ENCODE data around the gene TGFBR2.

TGFBR2 gene

DNA sequence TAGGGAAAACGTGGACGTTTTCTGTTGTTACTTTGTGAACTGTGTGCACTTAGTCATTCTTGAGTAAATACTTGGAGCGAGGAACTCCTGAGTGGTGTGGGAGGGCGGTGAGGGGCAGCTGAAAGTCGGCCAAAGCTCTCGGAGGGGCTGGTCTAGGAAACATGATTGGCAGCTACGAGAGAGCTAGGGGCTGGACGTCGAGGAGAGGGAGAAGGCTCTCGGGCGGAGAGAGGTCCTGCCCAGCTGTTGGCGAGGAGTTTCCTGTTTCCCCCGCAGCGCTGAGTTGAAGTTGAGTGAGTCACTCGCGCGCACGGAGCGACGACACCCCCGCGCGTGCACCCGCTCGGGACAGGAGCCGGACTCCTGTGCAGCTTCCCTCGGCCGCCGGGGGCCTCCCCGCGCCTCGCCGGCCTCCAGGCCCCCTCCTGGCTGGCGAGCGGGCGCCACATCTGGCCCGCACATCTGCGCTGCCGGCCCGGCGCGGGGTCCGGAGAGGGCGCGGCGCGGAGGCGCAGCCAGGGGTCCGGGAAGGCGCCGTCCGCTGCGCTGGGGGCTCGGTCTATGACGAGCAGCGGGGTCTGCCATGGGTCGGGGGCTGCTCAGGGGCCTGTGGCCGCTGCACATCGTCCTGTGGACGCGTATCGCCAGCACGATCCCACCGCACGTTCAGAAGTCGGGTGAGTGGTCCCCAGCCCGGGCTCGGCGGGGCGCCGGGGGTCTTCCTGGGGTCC is at the start of gene TGFBR2:
TSS of gene TGFBR2 (plus strand) at position 301 of the 731 bp plus-strand sequence. CDS start at position 584, 283 bp downstream.
- peak; percentile 99 for DNase-seq

DNA sequence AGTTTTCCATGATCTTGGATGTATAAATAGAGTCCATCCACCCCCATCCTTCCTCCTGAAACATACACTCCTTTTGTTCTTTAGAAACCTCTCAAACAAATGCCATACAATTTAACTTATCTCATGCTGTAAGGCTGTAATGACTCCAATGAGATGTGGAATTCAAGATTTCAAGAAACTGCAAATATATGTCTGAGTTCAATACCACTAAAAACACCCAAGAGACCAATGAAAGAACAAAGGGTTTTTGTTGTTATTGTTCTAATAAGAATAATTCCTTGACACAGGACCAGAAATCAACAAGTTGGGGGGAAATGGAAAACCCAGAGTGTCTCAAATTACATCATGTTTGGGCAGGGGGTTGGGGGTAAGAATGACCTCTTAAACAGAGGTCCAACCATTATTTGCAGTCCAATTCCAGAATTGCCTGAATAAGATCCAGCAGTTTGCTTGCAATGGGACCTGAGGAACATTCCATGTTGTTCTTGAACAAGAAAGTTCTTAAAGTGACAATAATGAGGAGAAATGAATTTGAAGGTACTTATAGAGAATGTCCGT is 48.6 kb upstream of the TGFBR2 start:
- DNase-seq, result no peak

DNA sequence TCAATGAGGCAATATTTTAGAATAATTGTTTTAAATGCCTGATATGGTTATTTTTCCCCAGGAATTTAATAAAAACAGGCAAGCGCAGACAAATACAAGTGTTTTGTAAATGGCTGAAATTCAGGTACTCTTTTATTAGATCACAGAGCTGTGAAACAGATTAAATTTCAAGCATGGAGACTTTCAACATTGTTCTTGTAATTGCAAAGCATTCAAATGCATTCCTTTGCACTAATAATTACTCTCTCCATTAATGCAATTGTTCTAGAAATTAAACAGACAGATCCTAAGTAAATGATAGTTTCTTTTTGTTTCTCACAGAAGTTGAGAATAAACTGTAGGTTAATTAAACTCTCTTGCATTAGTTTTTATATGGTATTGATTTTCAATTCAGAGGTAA is 42.4 kb upstream of the TGFBR2 start:
- DNase-seq, result no peak

DNA sequence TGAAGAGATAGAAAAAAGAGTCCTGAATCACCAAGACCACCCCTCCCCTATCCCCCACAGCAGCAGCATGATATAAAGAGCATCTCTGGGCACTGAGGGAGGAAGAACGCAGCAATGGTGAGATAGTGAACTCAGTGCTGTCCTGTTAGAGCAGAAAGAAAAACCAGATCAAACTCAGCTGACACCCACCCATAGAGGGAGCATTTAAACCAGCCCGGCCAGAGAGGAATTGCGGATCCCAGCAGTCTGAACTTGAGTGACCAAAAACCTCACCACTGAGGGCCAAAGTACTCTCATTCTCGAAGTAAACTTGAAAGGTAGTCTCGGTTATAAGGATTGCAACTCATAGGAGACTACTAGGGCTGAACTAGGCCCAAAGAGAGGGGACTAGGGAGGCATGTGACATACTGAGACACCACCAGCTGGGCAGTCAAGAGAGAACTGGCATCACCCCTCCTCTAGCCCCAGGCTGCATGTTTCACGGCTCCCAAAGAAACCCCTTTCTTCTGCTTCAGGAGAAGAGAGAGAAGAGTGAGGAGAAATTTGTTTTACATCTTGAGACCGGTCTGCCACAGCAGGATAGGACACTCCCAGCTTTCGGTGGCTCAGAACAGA is 39.2 kb upstream of the TGFBR2 start:
- peak; percentile 66 for DNase-seq

DNA sequence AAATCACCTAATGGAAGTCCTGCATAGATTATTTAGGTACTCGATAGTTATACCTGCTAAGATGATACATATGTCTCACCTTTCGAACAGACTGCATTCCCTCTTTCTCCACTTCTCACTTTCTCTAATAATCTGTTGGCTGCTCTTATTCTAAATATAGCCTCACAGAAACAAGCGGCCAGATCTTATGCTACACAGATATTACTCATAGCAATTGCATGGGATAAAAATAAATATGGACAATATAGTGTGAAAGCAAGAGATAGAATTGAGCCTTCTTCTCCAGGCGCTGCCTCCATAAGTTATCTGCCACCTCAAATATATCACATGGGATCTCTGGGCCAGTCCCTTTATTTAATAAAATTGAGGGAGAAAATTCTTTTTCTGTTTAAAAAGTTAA is 29.5 kb upstream of the TGFBR2 start:
- DNase-seq, result no peak

DNA sequence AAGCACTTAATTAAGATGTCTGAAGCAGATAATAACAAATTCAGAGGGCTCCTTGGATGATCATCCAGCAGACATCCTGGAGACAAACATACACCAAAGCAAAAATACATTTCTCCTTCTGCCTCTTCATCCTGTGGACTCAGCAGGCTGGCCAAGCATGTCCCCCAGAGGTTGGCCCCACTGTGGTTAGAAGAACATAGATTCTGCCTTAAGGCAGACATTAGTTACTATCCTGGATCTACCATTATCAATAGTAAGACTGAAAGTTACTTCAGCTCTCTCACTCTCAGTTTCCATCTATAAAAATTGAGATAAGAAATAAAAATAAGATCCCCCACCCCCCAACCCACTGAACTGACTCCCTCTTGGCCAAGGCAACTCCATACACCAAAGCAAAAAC is 28.6 kb upstream of the TGFBR2 start:
- DNase-seq, result no peak

DNA sequence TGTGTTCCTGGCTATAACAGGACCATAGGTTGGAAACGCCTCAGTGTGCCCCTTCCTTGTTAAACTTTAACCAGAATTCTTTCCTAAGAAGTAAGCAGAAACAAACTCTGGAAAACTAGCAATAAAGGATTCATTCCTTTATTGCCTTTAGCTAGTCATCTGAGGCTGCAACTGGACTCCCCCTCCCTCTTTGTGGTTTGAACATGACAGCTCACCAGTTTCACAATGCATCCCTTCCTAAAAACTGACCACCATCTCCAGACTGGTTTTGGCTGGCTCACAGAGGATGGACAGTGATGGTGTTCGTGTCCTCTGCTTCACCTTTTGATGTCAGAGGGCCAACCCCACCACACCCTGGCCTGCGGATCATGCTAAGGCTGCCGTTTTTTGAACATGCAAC is 27.9 kb upstream of the TGFBR2 start:
- DNase-seq, result peak; percentile 50

DNA sequence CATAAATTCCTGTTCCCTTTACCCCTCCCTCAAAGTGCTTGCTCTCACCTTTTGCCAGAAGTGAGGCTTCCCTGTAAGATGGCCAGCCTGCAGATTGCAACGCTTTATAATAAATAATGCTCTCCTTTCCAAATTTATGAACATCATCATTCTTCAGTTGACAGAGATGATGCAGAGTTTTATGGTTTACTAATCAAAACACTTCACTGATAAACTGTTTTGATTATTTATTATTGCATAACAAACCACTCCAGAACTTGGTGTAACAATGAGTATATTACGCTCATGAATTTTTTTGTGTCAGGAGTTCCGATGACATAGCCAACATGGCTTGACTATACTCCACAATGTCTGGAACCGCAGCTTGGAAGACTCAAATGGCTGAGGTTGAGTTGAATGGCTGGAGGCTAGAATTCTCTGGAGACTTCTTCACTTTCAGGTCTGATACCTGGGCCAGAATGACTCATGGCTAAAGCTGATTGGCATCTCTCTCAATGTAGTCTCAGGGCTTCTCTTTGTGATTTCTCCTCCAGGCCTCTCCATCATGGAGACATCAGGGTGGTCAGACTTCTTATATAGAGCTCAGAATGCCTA is 27.3 kb upstream of the TGFBR2 start:
- peak; percentile 71 for DNase-seq

DNA sequence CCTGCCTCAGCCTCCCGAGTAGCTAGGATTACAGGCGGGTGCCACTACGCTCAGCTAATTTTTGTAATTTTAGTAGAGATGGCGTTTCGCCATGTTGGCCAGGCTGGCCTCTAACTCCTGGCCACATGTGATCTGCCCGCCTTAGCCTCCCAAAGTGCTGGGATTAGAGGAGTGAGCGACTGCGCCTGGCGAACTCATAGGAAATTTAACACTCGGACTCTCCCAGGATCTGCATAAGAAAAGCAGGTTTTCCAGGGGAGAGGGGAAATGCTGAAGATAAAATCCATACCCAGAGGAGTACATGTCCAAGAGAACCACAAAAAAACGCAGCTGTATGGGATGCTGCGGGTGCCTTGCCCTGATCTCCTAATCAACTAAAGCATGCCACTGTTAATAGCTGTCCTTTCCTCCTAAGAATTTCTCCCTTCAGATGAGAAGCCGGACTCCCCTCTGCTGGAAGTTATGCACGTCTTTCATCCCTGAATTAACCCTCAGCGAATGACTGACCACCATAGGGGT is 25.3 kb upstream of the TGFBR2 start:
- DNase-seq, result no peak

DNA sequence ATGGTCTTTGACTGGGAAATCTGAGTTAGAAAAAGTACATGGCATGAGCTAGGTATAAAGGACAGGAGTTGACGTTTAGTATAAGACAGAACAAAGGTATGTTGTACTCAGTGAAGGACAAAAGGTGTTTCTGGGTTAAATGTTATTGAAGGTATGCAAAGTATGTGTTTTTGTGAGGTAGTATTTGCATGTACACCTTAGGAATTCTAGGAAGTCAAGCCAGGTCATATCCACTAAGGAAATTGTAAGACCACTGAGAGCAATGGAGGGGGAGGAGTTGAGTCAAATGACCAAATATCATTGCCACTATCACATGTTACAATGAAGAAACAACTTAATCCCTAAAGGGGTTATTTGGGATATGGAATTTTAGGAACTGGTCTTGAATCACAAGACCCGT is 24.4 kb upstream of the TGFBR2 start:
- no peak for DNase-seq

DNA sequence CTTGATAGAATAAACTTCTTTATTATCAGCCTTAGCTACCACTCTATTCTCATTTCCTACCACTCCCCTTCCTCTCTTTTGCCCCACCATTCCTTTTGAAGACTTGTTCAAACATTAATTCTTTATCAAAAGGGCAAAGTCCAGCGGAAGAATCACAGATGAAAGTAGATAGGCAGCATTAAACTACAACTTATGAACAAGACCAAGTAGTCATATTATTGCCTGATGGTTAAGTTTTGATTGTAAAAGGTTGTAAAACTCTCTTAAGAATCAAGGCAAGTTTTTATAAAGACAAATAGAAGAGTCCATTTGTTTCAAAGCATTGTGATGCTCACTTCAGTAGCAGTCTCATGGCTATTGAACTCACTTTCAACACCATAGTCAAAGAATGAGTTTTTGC is 22.4 kb upstream of the TGFBR2 start:
- DNase-seq, result no peak

DNA sequence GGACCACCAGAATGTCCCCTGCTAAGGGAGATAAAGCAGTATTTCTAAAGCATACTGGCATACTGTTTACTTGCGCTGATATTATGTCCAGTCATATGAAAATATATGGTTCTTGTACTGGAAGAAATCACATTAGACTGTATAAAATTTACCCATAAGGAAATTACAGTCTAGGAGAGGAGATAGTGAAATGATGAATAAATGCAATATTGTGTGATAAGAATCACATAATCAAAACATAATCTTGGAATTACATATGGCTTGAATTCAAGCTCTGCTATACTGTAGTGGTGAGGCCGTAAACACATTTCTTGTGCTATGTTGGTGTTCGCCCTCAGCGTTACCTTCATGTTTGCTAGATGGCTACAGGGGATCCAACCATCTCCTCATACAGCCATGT is 20.7 kb upstream of the TGFBR2 start:
- no peak for DNase-seq

DNA sequence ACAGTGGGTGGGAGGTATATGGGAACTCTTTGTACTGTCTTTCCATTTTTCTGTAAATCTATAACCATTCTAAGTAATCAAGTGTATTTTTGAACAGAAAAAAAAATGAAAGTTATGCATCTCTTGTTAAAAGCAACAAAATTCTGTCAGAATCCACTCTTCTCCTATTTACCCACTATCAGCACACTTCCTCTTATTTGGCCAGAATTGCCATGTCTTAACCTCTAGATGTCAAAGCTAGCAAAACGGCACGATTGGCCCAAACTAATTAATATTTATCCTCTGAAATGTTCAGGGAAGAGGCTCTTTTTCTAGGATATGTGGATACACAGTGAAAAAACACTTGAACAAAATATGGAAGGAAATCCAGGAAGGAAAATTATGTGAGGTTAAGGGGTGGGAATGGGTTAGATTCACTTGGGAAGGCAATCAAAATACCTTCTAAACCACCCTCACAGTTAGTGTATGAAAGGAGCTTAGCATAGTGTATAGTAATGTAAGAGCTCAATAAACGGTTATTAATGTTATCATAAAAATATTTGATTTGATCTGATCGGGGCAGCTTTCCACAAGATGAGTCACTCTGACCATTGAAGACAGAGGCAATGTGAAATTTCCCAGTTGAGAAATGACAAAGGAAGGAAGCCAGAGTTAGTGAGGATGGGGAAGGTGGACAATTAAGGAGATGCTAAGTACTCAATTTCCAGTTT is 20.1 kb upstream of the TGFBR2 start:
- DNase-seq, result no peak

DNA sequence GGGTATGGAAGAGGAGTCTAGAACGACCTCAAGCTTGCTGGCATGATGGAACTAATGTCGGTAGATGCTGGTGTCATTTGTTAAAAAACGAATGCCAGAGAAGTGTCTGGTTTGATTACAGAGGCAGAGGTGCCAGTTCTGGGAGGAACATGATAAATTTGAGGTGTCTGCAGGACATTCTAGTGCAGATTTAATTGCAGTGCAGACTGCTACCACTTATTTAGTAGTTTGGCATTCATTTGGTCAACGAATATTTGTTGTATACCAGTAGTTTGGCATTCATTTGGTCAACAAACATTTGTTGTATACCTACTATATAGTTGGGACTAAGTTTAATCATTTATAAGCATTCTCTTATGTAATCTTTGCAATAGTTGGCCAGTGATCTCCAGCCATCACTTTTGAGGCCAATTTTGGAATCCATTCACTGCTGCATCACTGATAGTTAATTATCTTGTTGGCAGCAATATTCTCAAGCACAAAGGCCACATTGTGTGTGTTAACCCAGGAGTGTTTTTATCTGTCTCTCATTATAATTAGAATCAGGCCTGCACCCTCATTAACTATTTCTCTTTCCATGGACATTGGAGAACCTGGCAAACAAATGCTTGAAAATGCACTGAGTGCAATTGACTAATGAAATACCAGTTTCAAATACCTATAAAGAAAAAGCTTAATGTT is 19.5 kb upstream of the TGFBR2 start:
- no peak for DNase-seq

DNA sequence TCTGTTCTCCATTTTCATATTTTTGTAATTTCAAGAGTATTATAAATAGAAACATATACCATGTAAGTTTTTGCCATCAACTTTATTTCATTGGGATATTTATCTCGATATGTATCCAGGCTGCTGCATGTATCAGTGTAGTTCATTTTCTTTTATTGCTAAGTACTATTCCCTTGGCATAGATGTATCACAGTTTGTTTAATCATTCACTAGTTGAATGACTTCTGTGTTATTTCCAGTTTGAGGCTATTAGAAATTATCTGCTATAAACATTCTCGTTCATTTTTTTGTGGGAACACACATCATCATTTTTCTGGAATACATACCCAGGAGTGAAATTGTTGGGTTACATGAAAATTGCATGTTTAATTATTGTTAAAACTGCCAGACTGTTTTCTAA is 18.5 kb upstream of the TGFBR2 start:
- no peak for DNase-seq

DNA sequence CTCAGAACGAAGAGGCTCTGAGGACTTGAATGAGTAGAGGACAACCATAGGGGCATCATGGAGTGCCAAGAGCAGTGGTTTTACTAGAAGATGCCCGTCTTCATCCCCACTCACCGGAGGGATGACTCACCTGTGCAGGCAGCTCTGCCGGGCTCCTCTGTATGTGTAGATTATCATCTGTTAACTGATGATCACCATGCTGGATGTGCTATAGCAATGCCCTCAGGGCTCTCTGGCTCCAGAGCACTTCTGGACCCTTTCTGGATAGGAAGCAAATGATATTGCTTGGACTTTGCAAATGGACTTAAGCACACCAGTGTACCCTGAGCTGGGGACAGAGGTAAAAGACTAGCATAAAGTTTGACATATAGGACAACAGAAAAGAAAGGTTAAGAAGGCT is 10.2 kb upstream of the TGFBR2 start:
- DNase-seq, result peak; percentile 80

DNA sequence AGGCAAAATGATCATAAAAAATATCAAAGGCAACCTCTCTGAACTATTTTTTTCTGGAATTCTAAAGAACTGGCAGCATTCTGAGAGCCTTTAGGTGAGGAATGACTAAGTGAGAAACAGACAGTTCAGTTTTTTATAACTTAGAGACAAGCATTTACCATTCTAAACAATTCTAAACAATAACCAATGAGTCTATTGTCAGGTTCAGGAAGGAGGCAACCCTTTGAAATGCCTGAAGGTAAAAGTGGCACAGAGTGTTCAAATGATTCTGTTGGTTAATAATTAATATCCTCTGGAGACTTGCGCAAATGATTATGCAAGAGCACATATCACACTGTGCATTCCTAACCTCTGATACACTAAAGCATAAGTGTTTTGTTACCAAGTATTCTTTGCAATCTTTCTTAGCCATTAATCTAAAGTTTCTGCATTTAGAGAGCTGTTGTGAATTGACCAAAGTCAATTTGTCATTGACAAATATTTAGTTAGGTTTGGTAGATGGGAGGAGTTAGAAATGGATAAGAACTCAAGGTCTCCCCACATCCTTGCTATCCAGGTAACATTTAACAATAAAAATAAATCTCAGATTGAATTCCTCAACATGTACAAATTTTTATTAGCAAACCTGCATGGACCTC is 9.2 kb upstream of the TGFBR2 start:
- DNase-seq, result no peak

DNA sequence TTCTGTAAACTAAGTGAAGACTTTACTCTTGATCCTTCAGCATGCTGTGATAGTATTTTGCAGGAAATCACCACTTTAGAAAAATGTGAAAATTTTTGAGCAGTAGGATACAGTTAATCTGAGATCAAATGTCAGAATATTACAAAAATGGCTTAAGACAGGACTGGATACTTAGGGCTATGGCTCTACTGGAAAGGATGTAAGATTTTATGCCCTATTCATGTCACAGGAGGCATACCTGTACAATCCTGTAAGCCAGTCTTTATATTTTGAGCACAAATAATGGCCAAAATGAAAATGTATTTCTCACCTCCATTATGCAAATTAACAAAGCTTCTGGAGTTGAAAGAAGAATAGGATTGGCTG is 8.6 kb upstream of the TGFBR2 start:
- no peak for DNase-seq

DNA sequence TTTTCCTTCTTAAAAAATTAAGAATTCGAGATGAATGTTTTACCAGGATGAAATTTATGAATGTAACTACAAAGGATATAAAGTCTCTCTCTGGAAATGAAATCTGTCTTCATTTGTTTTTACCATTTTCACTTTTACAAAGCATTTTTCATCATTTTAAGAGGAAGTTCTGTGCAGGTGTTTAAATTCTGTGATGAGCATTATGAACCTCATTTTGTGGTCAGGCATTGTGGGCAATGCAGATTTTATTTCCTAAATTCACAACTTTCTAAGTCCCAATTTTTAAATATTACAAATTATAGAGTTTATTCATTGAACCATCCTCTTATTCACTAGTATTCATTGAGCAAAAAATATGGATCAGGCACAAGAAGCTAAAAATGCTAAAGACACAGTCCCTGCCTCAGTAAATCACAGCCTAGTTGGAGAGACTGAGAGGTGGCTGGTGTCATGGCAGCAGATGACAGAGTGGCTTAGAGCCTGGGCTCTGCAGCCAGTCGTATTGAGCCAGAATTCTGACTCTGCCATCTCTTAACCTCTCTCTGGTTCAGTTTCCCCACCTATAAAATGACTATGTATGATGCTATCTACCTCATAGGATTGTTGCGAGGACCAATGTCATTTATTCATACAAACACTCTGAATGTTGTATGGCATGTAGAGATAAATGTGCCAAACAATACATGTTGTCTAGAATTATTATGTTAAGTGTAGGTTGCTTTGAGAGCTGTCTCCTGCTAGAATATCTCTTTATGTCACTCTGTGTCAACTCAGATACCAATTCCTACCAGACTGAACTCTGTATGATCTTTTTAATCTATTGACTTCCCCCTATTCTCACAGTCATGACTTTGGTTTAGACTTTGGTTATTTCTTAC is 7.5 kb upstream of the TGFBR2 start:
- DNase-seq, result no peak

DNA sequence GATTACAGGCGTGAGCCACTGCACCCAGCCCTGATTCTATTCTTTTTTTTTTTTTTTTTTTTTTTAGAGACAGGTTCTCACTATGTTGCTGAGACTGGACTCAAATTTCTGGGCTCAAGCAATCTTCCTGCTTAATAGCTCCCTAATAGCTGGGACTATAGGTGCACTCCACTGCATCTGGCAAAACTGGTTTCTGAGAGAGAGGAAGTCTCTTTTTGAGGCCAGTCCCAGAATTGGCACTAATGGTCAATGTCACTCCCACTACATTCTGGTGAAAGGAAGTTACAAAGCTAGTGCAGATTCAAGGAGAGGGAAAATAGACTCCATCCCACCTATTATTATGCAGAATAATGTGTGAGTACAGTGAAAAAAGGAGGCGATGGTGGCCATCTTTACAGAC is 5.8 kb upstream of the TGFBR2 start:
- DNase-seq, result no peak

DNA sequence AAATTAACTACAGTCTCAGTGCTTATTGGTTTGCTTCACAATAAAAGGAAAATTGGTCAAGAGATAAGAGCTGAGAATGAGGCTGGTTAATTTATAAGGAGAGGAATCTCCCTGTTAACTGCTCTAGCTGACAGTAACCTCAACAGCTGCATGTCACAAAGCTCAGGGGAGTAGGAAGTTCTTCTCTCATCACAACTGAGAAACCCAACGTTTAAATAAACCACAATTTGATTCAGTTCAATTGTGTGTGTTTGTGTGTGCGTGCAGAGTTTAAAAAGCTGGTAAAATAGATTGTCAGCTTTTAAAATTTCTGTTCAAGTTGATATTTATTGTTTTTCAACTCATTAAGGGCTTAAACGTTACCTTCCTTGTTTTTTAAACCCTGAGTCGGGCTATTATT is 3.5 kb upstream of the TGFBR2 start:
- DNase-seq, result no peak

Measured in islet precursor cell (in vitro differentiated cells).